ENCODE data around the gene CTSL. TPM values are rescaled to one million over a fixed set of nuclear protein-coding genes. Genes with fewer than 3 reads are reported as not detected.

The CTSL gene
- total RNA-seq, 1 experiment from 2014 or later: 17.0 TPM

DNA sequence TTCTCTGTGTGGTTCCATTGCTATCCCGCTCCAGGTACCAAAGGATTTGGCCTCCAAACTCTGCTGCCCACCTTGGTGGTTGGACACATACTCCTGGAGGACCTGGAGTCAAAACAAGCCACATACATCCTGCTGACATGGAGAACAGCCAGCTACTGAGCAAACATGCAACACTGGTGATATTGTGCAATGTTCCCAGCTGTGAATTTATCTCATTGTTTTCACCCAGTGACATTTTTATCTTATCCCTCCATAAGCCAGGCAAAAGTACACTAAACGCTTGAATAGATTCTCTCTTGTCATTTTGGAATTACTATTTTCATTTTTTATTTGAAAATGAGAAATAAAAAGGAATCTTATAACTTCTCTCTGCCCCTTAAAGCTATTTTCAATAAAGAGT lies 11.1 kb upstream of the CTSL start:
- Histone ChIP-seq H3K36me3 (ENCODE audit: insufficient read depth, low read length, poor library complexity, severe bottlenecking) (peaks cover 5% of the 10 kb centered on the region), H3K27ac (ENCODE audit: low read depth, low read length, poor library complexity, severe bottlenecking) (no peak overlapping the region), H3K4me1 (ENCODE audit: insufficient read depth, low read length, poor library complexity, severe bottlenecking) (peaks cover 44% of the 10 kb centered on the region), H3K4me3 (ENCODE audit: low read depth, low read length, poor library complexity, severe bottlenecking) (no peak overlapping the region), H3K9me3 (ENCODE audit: low read depth, low read length, poor library complexity, severe bottlenecking) (no peaks in the 10 kb centered on the region), H3K27me3 (replicated peaks; ENCODE audit: insufficient read depth, low read depth, low read length, poor library complexity) (no peaks in the 10 kb centered on the region)
- no TSS peak for BruUV-seq (replicated peaks)
- peak; percentile 75 for DNase-seq (ENCODE audit: low spot score)
- CTCF ChIA-PET: no interaction called here
- intact Hi-C loops (cut with micrococcal nuclease; ENCODE audit: unreplicated experiment): no loop called here
- POLR2A ChIA-PET (ENCODE audit: low non-redundant PET): no interaction called here
- no peak for TF ChIP-seq CTCF (conservative IDR thresholded peaks at IDR 0.05; ENCODE audit: low read depth, low read length)
- no peak for TF ChIP-seq EZH2 (IDR thresholded peaks at IDR 0.05; ENCODE audit: borderline replicate concordance, low read depth, low read length, poor library complexity, severe bottlenecking)

GRCh38 chr9:87716141-87716540 lies 9.8 kb upstream of the CTSL start:
- BruUV-seq (replicated peaks): no TSS peak
- H3K4me1 ChIP-seq (ENCODE audit: insufficient read depth, low read length, poor library complexity, severe bottlenecking): peaks cover 44% of the 10 kb centered on the region
- no peaks in the 10 kb centered on the region for H3K36me3 ChIP-seq (ENCODE audit: insufficient read depth, low read length, poor library complexity, severe bottlenecking)
- no peak overlapping the region for H3K4me3 ChIP-seq (ENCODE audit: low read depth, low read length, poor library complexity, severe bottlenecking)
- DNase-seq (ENCODE audit: low spot score): no peak
- no peak overlapping the region for H3K27ac ChIP-seq (ENCODE audit: low read depth, low read length, poor library complexity, severe bottlenecking)
- intact Hi-C loops (cut with micrococcal nuclease; ENCODE audit: unreplicated experiment): no loop called here
- ChIA-PET CTCF (no interaction called here), POLR2A (ENCODE audit: low non-redundant PET) (no interaction called here)
- H3K27me3 ChIP-seq (replicated peaks; ENCODE audit: insufficient read depth, low read depth, low read length, poor library complexity): no peaks in the 10 kb centered on the region
- H3K9me3 ChIP-seq (ENCODE audit: low read depth, low read length, poor library complexity, severe bottlenecking): no peaks in the 10 kb centered on the region
- TF ChIP-seq EZH2 (IDR thresholded peaks at IDR 0.05; ENCODE audit: borderline replicate concordance, low read depth, low read length, poor library complexity, severe bottlenecking): no peak
- no peak for TF ChIP-seq CTCF (conservative IDR thresholded peaks at IDR 0.05; ENCODE audit: low read depth, low read length)

DNA sequence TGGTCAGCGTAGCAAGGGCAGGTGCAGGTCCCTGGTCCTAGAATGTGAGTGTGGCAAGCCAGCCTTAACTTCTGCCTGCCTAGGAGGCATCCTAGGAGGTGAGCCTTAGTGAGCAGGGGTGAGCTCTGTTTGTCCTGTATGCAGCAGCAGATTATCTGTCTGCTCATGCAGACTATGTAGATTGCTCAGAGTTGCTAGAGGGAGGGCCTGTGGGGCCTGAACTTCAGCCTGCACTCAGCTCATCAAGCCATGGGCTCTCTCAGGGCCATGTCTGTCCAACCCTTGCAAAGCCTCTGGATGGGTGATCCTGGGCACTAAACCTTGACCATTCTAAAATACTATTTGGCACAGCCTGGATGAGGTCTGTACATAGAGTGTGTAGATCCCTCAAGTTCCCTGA lies 8.5 kb upstream of the CTSL start:
- TF ChIP-seq EZH2 (IDR thresholded peaks at IDR 0.05; ENCODE audit: borderline replicate concordance, low read depth, low read length, poor library complexity, severe bottlenecking) (no peak), CTCF (conservative IDR thresholded peaks at IDR 0.05; ENCODE audit: low read depth, low read length) (no peak)
- POLR2A ChIA-PET (ENCODE audit: low non-redundant PET): no interaction called here
- Histone ChIP-seq H3K36me3 (ENCODE audit: insufficient read depth, low read length, poor library complexity, severe bottlenecking) (no peaks in the 10 kb centered on the region), H3K27ac (ENCODE audit: low read depth, low read length, poor library complexity, severe bottlenecking) (no peak overlapping the region), H3K27me3 (replicated peaks; ENCODE audit: insufficient read depth, low read depth, low read length, poor library complexity) (no peaks in the 10 kb centered on the region), H3K9me3 (ENCODE audit: low read depth, low read length, poor library complexity, severe bottlenecking) (no peaks in the 10 kb centered on the region), H3K4me1 (ENCODE audit: insufficient read depth, low read length, poor library complexity, severe bottlenecking) (peaks cover 32% of the 10 kb centered on the region), H3K4me3 (ENCODE audit: low read depth, low read length, poor library complexity, severe bottlenecking) (no peak overlapping the region)
- no TSS peak for BruUV-seq (replicated peaks)
- CTCF ChIA-PET: no interaction called here
- no peak for DNase-seq (ENCODE audit: low spot score)
- intact Hi-C loops (cut with micrococcal nuclease; ENCODE audit: unreplicated experiment): no loop called here

All from A673 (cell line).